ENCODE results near the gene TMEM245. TPM values are rescaled to one million over a fixed set of nuclear protein-coding genes. Genes with fewer than 3 reads are reported as not detected.

Gene TMEM245
- 83.0 and 87.6 TPM in 2 replicates for total RNA-seq

GRCh38 chr9:109119439-109120203 lies at the start of gene TMEM245:
TSS of gene TMEM245 (minus strand) at chr9:109119947. CDS start at chr9:109119913, 34 bp downstream.

GRCh38 chr9:109166771-109167601 lies 47.2 kb upstream of the TMEM245 start, which contains the start of gene FRRS1L:
TSS of gene FRRS1L (minus strand) at chr9:109167249. CDS start at chr9:109167138, 111 bp downstream.

GRCh38 chr9:109012876-109013678 lies 106.7 kb downstream of the TMEM245 start, which contains the start of gene CTNNAL1:
TSS of gene CTNNAL1 (minus strand) at chr9:109013499. CDS start at chr9:109013442, 57 bp downstream.

Small RNA genes within 50 kb of the gene (small RNA-seq; reads per million reads assigned to genes)
- gene MIR32, result 3.6 reads per million, percentile 90 among the genes with 10 or more reads in this experiment
- not detected for gene RF00019

Other genes with a start within 250 kb of the TMEM245 start
- gene ELP1, start 185.8 kb downstream of the TMEM245 start, total RNA-seq, result 25.5 and 26.4 TPM in 2 replicates
- 7.8 and 8.0 TPM in 2 replicates for gene ABITRAM, start 185.5 kb downstream of the TMEM245 start, total RNA-seq
- gene CTNNAL1, start 106.4 kb downstream of the TMEM245 start, total RNA-seq, result 92.6 and 135 TPM in 2 replicates
- gene FRRS1L, start 47.3 kb upstream of the TMEM245 start, total RNA-seq, result not detected in 2 replicates
- 0.98 and 1.3 TPM in 2 replicates for gene EPB41L4B, start 201.1 kb upstream of the TMEM245 start, total RNA-seq

Data from vein endothelial cell (primary cell).